Breast epithelium (tissue), 3 donors: ENCODE results near the gene HOOK2.

Source experiments
- CTCF ChIP-seq, 3 donors: fragments of 450-650 bp; IDR thresholded peaks; one replicate each; pipeline ENCODE4 v1.5.1; 2016 to 2017; ENCODE audit warnings: antibody characterized with exemption in 3 of 3, mild to moderate bottlenecking in 3 of 3, moderate library complexity in 3 of 3
- POLR2A ChIP-seq: fragments of 450-650 bp; IDR thresholded peaks from one replicate; pipeline ENCODE4 v1.6.1; 2016; ENCODE audit warnings: antibody characterized with exemption, mild to moderate bottlenecking, moderate library complexity

GRCh38 chr19:12773571-12773970 is 1.8 kb downstream of the HOOK2 start:
- TF ChIP-seq POLR2A (no peak), CTCF (IDR thresholded peaks at IDR 0.05) (no peak)
